Left ventricle myocardium inferior (tissue), 1 donor: ENCODE data around the gene ANKRD40. TPM values are rescaled to one million over a fixed set of nuclear protein-coding genes. Genes with fewer than 3 reads are reported as not detected.

Experiments used
- DNase-seq: peaks from one replicate; pipeline ENCODE4 v3.0.0-alpha.2; 2020
- H3K27ac ChIP-seq: fragments of 200-600 bp; replicated peaks from 2 replicates; pipeline ENCODE4 v1.8.0; 2021
- H3K27me3 ChIP-seq: fragments of 200-600 bp; 2 replicates; pipeline ENCODE4 v1.8.0; 2021; ENCODE audit warnings: low read depth
- H3K36me3 ChIP-seq: fragments of 200-600 bp; 2 replicates; pipeline ENCODE4 v1.8.0; 2021
- H3K4me1 ChIP-seq: fragments of 200-600 bp; 2 replicates; pipeline ENCODE4 v1.8.0; 2021
- H3K4me3 ChIP-seq: fragments of 200-600 bp; 2 replicates; pipeline ENCODE4 v1.8.0; 2021; ENCODE audit warnings: mild to moderate bottlenecking, moderate library complexity
- H3K9me3 ChIP-seq: fragments of 200-600 bp; replicated peaks from 2 replicates; pipeline ENCODE4 v1.8.0; 2021
- CTCF ChIP-seq: fragments of 200-600 bp; IDR thresholded peaks from 2 replicates; pipeline ENCODE4 v1.8.0; 2021; ENCODE audit warnings: antibody characterized with exemption, mild to moderate bottlenecking, borderline replicate concordance
- intact Hi-C: fragments of 100-400 bp; cut with micrococcal nuclease; formaldehyde crosslinking; loops from one replicate; pipeline ENCODE4 v1.11.0; 2022
- total RNA-seq: library from RNA; stranded (reverse); fragmentation: NEBNext Ultra II Directional; extraction: Animal tissue kit (Norgen Biotek cat#: 25700); gene quantifications from one replicate; pipeline ENCODE4 v1.2.1, GENCODE V29; 2021
- donor health status: DM: no; HTN: yes; CAD: no; lungs with severe emphysema.

The ANKRD40 gene
- total RNA-seq, 1 donor from 2014 or later = 53.1 TPM

GRCh38 chr17:50737118-50737698 is 29.5 kb upstream of the ANKRD40 start:
- Histone ChIP-seq H3K36me3 (peaks cover 44% of the 10 kb centered on the region), H3K27me3 (no peaks in the 10 kb centered on the region), H3K4me1 (peaks cover 38% of the 10 kb centered on the region), H3K9me3 (no peaks in the 10 kb centered on the region), H3K4me3 (no peak overlapping the region), H3K27ac (no peak overlapping the region)
- intact Hi-C loops = no loop called here
- TF ChIP-seq CTCF = no peak
- DNase-seq = no peak

DNA sequence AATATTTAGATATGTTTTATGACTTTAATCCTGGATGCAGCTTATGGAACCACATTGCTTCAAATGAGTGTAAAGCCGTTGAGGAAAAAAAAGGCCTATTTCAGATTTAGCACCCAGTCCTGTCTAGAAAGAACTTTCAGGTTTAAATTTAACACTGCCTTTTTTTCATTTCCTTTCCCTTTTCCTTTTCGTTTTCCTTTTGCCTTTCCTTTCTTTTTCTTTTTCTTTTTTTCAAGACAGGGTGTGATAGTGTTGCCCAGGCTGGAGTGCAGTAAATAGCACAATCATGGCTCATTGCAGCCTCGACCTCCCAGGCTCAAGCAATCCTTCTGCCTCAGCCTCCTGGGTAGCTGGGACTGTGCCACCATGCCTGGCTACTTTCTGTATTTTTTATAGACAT is 27.6 kb upstream of the ANKRD40 start:
- no peak overlapping the region for H3K4me3 ChIP-seq
- TF ChIP-seq CTCF = no peak
- intact Hi-C loops = no loop called here
- no peak for DNase-seq
- peaks cover 57% of the 10 kb centered on the region for H3K4me1 ChIP-seq
- no peak overlapping the region for H3K27ac ChIP-seq
- no peaks in the 10 kb centered on the region for H3K9me3 ChIP-seq
- no peaks in the 10 kb centered on the region for H3K27me3 ChIP-seq
- peaks cover 25% of the 10 kb centered on the region for H3K36me3 ChIP-seq

DNA sequence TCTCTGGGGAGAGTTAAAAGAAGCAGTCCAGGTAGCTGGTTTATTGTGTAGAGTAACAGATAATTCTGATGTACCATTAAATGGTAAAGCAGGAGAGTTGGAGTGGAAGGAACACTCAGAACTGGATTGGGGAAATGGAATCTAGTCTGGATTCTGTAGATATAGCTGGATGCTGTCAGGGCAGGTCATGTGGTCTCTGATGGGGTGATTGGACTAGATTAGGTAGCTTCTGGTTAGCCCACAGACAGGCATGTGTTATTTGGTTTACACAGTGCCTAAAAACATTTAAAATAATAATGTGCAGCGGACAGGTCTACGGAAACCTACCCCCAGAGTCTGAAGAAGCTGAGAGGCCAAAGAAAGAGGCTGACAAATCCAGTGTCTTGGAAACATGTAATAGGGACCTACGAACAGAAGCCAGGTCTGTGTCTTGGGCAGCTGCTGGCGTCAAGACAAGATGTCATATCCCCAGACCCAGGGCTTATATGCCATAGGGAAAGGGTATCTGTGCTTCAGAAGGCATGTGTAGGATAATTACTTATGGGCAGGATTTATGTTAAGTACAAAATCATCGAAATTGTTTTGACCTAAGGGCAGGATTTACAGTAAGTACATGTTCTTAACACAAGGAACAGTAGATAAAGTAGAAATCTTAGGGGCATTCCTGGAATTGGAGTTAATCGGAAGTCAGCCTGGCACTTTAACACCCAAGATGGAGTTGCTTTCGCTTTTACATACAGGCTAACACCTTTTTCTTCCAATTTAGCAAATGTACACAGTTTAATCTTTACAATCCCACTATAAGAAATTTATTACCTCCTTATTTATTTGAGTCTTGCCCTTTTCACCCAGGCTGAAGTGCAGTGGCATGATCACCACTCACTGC is 24.1 kb upstream of the ANKRD40 start:
- peaks cover 80% of the 10 kb centered on the region for H3K4me1 ChIP-seq
- no peaks in the 10 kb centered on the region for H3K9me3 ChIP-seq
- H3K36me3 ChIP-seq = no peaks in the 10 kb centered on the region
- H3K4me3 ChIP-seq = no peak overlapping the region
- peak overlapping the region; percentile 25 for H3K27ac ChIP-seq
- intact Hi-C loops = no loop called here
- H3K27me3 ChIP-seq = no peaks in the 10 kb centered on the region
- TF ChIP-seq CTCF = no peak
- no peak for DNase-seq

DNA sequence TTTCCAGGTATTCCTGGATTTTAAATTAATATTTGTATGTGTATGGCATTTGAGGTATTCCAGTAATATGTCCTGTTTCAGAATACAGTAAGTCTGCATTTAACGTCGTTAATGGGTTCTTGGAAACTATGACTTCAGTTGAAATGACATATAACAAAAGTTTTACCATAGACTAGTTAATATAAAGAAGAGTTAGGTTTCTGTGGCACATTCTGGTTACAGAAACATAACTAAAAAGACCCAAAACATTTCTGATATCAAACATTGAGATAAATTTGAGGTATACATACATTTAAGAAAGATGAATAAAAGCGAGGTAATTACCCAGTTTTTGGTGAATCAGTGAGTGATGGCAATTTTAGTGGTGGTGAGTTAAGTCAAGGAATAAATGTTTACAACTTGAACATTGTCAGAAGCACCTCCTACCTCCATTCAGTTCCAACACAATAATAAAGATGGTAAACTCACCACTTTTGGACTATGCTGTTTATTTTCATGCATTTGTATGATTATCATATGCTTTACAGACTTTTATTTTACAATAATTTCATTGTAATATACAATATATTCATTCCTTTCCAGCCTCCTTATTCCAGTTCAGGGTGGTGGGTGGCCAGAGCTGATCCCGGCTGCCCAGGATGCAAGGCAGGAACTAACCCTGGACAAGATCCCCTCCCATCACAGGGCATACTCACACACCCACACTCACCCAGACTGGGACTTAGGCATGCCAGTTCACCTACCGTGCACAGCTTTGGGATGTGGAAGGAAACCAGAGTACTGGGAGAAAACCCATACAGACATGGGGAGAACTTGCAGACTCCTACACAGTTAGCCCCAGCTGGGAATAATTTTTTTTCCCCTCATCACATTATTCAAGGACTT is 21.4 kb upstream of the ANKRD40 start:
- no peak for TF ChIP-seq CTCF
- Histone ChIP-seq H3K36me3 (no peaks in the 10 kb centered on the region), H3K4me1 (peaks cover 85% of the 10 kb centered on the region), H3K27me3 (no peaks in the 10 kb centered on the region), H3K27ac (no peak overlapping the region), H3K4me3 (no peak overlapping the region), H3K9me3 (no peaks in the 10 kb centered on the region)
- intact Hi-C loops = no loop called here
- no peak for DNase-seq

DNA sequence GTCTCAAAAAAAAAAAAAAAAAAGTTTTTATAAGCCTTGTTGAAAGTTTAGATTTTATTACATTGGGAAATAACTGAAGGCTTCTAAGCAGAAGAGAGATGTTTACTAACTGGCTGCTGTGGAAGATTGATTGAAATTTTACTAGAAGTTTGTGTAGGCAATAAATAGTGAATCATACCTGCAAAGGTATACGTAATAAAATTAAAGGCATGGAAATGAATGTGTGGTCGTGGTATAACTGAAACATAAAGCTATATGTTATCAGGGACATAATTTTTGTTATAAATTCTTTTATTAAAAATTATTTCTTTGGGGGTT is 20.4 kb upstream of the ANKRD40 start:
- DNase-seq = no peak
- H3K27me3 ChIP-seq = no peaks in the 10 kb centered on the region
- intact Hi-C loops = no loop called here
- no peak overlapping the region for H3K4me3 ChIP-seq
- peaks cover 94% of the 10 kb centered on the region for H3K4me1 ChIP-seq
- no peaks in the 10 kb centered on the region for H3K36me3 ChIP-seq
- H3K9me3 ChIP-seq = no peaks in the 10 kb centered on the region
- H3K27ac ChIP-seq = no peak overlapping the region
- no peak for TF ChIP-seq CTCF
